ENCODE data around the gene ACTL6B.

ACTL6B gene

DNA sequence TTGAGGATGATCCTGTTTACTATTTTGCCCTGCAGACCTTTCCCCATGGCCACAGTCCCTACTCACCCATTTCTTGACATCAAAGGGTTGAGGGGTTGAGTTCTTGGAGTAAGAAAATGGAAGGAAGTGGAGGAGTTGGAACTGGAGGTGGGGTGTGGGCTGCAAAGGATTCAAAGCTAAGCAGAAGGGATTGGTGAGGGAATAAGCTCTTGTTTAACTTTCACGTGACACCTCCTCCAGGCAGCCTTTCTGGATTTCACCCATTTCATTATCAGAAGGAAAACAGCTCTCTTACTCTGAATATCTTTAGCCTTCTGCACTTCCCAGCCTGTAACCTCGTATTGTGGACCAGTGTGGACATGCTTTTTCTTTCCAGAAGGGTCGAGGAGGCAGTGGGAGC is 30.2 kb downstream of the ACTL6B start:
- TF ChIP-seq MYC (IDR thresholded peaks at IDR 0.05; ENCODE audit: low read depth, low read length), result no peak
- TF ChIP-seq POLR2A (IDR thresholded peaks at IDR 0.05; ENCODE audit: extremely low read depth, insufficient read length), result no peak
- TF ChIP-seq, protein P1, sequence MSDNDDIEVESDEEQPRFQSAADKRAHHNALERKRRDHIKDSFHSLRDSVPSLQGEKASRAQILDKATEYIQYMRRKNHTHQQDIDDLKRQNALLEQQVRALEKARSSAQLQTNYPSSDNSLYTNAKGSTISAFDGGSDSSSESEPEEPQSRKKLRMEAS (IDR thresholded peaks at IDR 0.05; ENCODE audit: low read depth, low read length), result no peak
- TF ChIP-seq, protein P2, sequence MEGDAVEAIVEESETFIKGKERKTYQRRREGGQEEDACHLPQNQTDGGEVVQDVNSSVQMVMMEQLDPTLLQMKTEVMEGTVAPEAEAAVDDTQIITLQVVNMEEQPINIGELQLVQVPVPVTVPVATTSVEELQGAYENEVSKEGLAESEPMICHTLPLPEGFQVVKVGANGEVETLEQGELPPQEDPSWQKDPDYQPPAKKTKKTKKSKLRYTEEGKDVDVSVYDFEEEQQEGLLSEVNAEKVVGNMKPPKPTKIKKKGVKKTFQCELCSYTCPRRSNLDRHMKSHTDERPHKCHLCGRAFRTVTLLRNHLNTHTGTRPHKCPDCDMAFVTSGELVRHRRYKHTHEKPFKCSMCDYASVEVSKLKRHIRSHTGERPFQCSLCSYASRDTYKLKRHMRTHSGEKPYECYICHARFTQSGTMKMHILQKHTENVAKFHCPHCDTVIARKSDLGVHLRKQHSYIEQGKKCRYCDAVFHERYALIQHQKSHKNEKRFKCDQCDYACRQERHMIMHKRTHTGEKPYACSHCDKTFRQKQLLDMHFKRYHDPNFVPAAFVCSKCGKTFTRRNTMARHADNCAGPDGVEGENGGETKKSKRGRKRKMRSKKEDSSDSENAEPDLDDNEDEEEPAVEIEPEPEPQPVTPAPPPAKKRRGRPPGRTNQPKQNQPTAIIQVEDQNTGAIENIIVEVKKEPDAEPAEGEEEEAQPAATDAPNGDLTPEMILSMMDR (IDR thresholded peaks at IDR 0.05; ENCODE audit: low read depth, low read length), result no peak
- H3K4me3 ChIP-seq (ENCODE audit: low read depth, low read length), result no peak overlapping the region
- no peak for DNase-seq (ENCODE audit: low read depth)

DNA sequence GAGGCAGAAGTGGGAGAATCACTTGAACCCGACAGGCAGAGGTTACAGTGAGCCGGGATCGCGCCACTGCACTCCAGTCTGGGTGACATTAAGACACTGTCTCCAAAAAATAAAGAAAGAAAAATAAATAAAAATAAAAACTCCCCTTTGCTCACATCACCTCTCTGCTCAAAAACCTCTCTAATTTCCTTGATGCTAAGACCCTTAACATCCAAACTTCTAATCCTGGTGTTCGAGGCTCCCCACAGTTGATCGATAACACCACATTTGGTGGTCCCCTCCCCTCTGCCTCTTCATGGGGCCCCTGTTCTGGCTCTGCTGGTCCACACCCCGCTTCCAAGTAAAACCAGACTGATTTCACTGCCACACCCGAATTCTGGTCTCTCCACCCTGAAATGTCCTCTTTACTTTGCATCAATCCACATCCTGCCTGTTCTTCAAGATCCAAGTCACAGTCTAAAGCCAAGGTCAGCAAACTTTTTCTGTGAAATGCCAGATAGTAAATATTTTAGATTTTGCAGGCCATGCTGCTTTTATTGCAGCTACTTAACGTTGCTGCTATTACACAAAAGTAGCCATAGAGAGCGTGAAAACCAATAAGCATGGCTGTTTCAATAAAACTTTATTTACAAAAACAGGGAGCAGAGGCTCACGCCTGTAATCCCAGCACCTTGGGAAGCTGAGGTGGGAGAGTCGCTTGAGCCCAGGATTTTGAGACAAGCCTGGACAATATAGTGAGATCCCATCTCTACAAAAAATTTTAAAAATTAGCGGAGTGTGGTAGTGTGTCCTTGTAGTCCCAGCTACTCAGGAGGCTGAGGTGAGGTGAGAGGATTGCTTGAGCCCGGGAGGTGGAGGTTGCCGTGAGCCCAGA is 32.1 kb downstream of the ACTL6B start:
- TF ChIP-seq POLR2A (IDR thresholded peaks at IDR 0.05; ENCODE audit: extremely low read depth, insufficient read length) (no peak), MYC (IDR thresholded peaks at IDR 0.05; ENCODE audit: low read depth, low read length) (no peak)
- TF ChIP-seq, protein P1 (IDR thresholded peaks at IDR 0.05; ENCODE audit: low read depth, low read length), result no peak
- TF ChIP-seq, protein P2 (IDR thresholded peaks at IDR 0.05; ENCODE audit: low read depth, low read length), result no peak
- no peak overlapping the region for H3K4me3 ChIP-seq (ENCODE audit: low read depth, low read length)
- no peak for DNase-seq (ENCODE audit: low read depth)

DNA sequence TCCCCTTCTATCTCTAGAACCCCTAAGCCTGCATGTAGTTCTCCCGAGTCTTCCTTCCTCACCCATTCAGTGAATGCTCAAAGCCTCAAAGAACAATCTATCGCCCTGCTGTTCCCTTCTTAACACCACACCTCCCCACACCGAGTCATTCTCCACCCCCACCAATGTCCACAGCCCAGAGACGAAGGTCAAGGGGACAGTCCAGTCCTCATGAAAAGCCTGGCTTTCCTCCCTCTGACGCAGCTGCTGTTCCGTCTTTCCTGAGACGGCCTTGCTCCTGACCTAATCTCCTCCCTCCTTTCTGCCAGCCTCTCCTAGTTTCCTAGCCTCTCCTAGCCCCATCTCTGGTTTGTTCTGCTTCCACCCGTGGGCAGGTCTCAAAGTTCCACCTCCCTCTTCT is 34.7 kb downstream of the ACTL6B start:
- DNase-seq (ENCODE audit: low read depth), result no peak
- TF ChIP-seq POLR2A (IDR thresholded peaks at IDR 0.05; ENCODE audit: extremely low read depth, insufficient read length) (no peak), MYC (IDR thresholded peaks at IDR 0.05; ENCODE audit: low read depth, low read length) (no peak)
- TF ChIP-seq, protein P1 (IDR thresholded peaks at IDR 0.05; ENCODE audit: low read depth, low read length), result no peak
- TF ChIP-seq, protein P2 (IDR thresholded peaks at IDR 0.05; ENCODE audit: low read depth, low read length), result no peak
- H3K4me3 ChIP-seq (ENCODE audit: low read depth, low read length), result no peak overlapping the region

DNA sequence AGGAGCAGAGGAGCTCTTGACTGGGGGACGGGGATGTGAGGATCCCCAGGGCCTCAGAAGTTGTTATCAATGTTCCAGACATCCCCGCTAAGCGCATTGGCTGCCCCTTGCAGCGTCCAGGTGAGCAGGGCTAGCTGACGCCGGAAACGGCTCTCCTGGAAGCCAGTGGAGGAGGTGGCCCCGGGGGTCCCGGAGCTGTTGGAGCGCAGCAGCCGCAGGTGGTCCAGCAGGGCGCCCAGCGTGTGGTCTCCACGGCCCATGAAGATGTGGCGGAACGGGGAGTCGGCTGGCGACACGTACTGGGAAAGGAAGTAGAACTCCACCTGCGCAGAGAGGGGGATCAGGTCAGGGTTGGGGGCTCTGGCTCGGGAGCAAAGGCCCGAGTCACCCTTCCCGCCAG is 35.4 kb downstream of the ACTL6B start:
- DNase-seq (ENCODE audit: low read depth), result no peak
- TF ChIP-seq, protein P1 (IDR thresholded peaks at IDR 0.05; ENCODE audit: low read depth, low read length), result no peak
- TF ChIP-seq, protein P2 (IDR thresholded peaks at IDR 0.05; ENCODE audit: low read depth, low read length), result no peak
- H3K4me3 ChIP-seq (ENCODE audit: low read depth, low read length), result no peak overlapping the region

DNA sequence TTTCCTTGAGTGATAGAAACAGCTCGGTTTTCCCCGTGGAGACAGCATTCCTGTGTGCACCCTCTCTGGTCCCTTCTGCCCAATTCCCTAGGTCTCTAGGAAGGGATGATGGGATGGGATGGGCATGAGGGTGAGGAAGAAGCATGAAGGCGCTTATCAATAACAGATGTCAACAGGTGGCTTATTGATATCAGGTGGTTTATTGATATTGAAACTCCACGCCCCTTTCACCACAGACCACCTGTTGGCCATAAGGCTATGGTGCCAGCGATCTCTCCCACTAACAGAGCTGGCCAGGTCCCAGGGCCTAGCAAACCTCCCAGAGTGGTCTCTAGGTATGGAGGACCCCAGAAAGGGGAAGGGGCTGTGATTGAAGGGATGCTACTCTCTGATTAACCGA is 36.0 kb downstream of the ACTL6B start:
- H3K4me3 ChIP-seq (ENCODE audit: low read depth, low read length), result no peak overlapping the region
- TF ChIP-seq MYC (IDR thresholded peaks at IDR 0.05; ENCODE audit: low read depth, low read length), result no peak
- DNase-seq (ENCODE audit: low read depth), result no peak

DNA sequence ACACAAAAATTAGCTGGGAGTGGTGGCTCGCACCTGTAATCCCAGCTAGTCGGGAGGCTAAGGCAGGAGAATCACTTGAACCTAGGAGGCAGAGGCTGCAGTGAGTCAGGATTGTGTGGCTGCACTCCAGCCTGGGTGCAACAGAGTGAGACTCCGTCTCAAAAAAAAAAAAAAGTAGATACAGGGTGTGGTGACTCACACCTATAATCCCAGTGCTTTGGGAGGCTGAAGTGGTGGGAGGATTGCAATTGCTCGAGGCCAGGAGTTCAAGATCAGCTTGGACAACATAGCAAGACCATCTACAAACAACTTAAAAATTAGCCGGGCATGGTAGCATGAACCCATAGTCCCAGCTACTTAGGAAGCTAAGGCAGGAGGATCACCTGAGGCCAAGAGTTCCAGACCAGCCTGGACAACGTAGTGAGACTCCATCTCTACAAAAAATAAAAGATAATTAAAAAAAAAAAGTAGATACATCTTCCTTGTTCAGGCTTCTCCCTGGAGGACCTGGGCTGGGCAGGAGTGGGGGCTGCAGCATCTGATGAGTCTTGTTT is 41.9 kb downstream of the ACTL6B start:
- no peak for TF ChIP-seq POLR2A (IDR thresholded peaks at IDR 0.05; ENCODE audit: extremely low read depth, insufficient read length)
- TF ChIP-seq, protein P2 (IDR thresholded peaks at IDR 0.05; ENCODE audit: low read depth, low read length), result no peak
- no peak for TF ChIP-seq MYC (IDR thresholded peaks at IDR 0.05; ENCODE audit: low read depth, low read length)
- TF ChIP-seq, protein P1 (IDR thresholded peaks at IDR 0.05; ENCODE audit: low read depth, low read length), result no peak
- no peak overlapping the region for H3K4me3 ChIP-seq (ENCODE audit: low read depth, low read length)
- no peak for DNase-seq (ENCODE audit: low read depth)
